SK-N-SH (cell line): Measurements from ENCODE around the gene STK16.

ENCODE experiments used
- CHD2 ChIP-seq: fragments of 150-350 bp; IDR thresholded peaks from 2 replicates; pipeline ENCODE4 v1.6.1; 2018; ENCODE audit warnings: low read length; ENCODE audit not compliant: partially characterized antibody
- CTCF ChIP-seq: fragments of 200-600 bp; sonication (generic); IDR thresholded peaks from 2 replicates; pipeline ENCODE4 v1.6.1; 2017; ENCODE audit warnings: antibody characterized with exemption, mild to moderate bottlenecking, moderate library complexity
- EP300 ChIP-seq, 2 experiments: IDR thresholded peaks; 2 replicates each; pipeline versions ENCODE4 v1.4.0 to v1.6.1; 2012; ENCODE audit warnings: borderline replicate concordance in 1 of 2, low read depth in 1 of 2, low read length in 1 of 2
- EZH2phosphoT487 ChIP-seq: fragments of 200-600 bp; sonication (generic); IDR thresholded peaks from 2 replicates; pipeline ENCODE4 v1.6.1; 2017; ENCODE audit warnings: low read depth, mixed run types, mild to moderate bottlenecking, antibody characterized with exemption, moderate library complexity, borderline replicate concordance
- FOXJ3 ChIP-seq: sonication (generic); formaldehyde crosslinking; IDR thresholded peaks from 2 replicates; pipeline ENCODE4 v1.5.1; 2020; ENCODE audit warnings: mild to moderate bottlenecking, missing genetic modification reagents
- GABPA ChIP-seq: IDR thresholded peaks from 2 replicates; pipeline ENCODE4 v1.4.0; 2012; ENCODE audit warnings: low read depth, mild to moderate bottlenecking
- MAX ChIP-seq: IDR thresholded peaks from 2 replicates; pipeline ENCODE4 v1.4.0; 2012; ENCODE audit warnings: low read depth
- POLR2AphosphoS5 ChIP-seq: IDR thresholded peaks from 2 replicates; pipeline ENCODE4 v1.6.1; 2012; ENCODE audit warnings: low read depth, low read length
- REST ChIP-seq: IDR thresholded peaks from 2 replicates; pipeline ENCODE4 v1.6.1; 2012; ENCODE audit warnings: mild to moderate bottlenecking, low read depth, low read length, moderate library complexity
- SIN3A ChIP-seq: IDR thresholded peaks from 2 replicates; pipeline ENCODE4 v1.6.1; 2012; ENCODE audit warnings: low read depth, mild to moderate bottlenecking, low read length, moderate library complexity, borderline replicate concordance
- TAF1 ChIP-seq: IDR thresholded peaks from 2 replicates; pipeline ENCODE4 v1.6.1; 2012; ENCODE audit warnings: low read depth, mild to moderate bottlenecking, low read length, moderate library complexity, borderline replicate concordance
- TCF12 ChIP-seq: IDR thresholded peaks from 2 replicates; pipeline ENCODE4 v1.4.0; 2012
- USF1 ChIP-seq: IDR thresholded peaks from 2 replicates; pipeline ENCODE4 v1.4.0; 2012; ENCODE audit warnings: low read depth, borderline replicate concordance
- ZBTB33 ChIP-seq: IDR thresholded peaks from 2 replicates; pipeline ENCODE4 v1.4.0; 2012; ENCODE audit warnings: low read depth, borderline replicate concordance

GRCh38 chr2:219289195-219289536 lies 43.9 kb downstream of the STK16 start:
- TF ChIP-seq FOXJ3 (CRISPR knock-in tag) (no peak), MAX (no peak), REST (no peak), POLR2AphosphoS5 (no peak), CTCF (no peak), USF1 (no peak), EZH2phosphoT487 (no peak), SIN3A (no peak), ZBTB33 (no peak), GABPA (no peak), TAF1 (no peak), CHD2 (no peak), EP300 (IDR thresholded peaks at IDR 0.05; ENCODE audit: borderline replicate concordance in 1 of 2, low read depth in 1 of 2, low read length in 1 of 2) (no peak), TCF12 (no peak)
